Right lobe of liver (tissue), 6 donors: ENCODE results near the gene GMPPB. TPM values are rescaled to one million over a fixed set of nuclear protein-coding genes. Genes with fewer than 3 reads are reported as not detected.
"Not testable (repeated sequence)": the region's sequence is repeated elsewhere in the genome, so short reads cannot be mapped to it uniquely, and the experiment has no call there.

Experiments used
- ATAC-seq, 4 donors: fragments of 200-7000 bp; cut with Tn5 transposase; one replicate each; pipeline ENCODE4 v1.9.1; 2020; ENCODE audit warnings: mild to moderate bottlenecking in 4 of 4, moderate library complexity in 4 of 4
- DNase-seq, 3 donors: peaks; one replicate each; pipeline ENCODE4 v3.0.0-alpha.2; 2020
- H3K27ac ChIP-seq, 3 donors: fragments of 200-600 bp; one replicate each; pipeline ENCODE4 v1.8.0; 2022
- H3K27me3 ChIP-seq, 2 donors: fragments of 200-600 bp; one replicate each; pipeline ENCODE4 v1.8.0; 2022
- H3K36me3 ChIP-seq, 4 donors: fragments of 200-600 bp; sonication (generic) in 1 of 4; one replicate each; pipeline versions ENCODE4 v1.5.1 to v1.8.0; 2017 to 2022; ENCODE audit warnings: control low read depth in 1 of 4
- H3K4me1 ChIP-seq, 4 donors: fragments of 200-600 bp; sonication (generic) in 1 of 4; one replicate each; pipeline versions ENCODE4 v1.5.1 to v1.8.0; 2017 to 2022; ENCODE audit warnings: control low read depth in 1 of 4
- H3K4me3 ChIP-seq, 3 donors: fragments of 200-600 bp; one replicate each; pipeline ENCODE4 v1.8.0; 2022
- H3K9me3 ChIP-seq, 4 donors: fragments of 200-600 bp; sonication (generic) in 1 of 4; one replicate each; pipeline versions ENCODE4 v1.5.1 to v1.8.0; 2017 to 2022; ENCODE audit warnings: control low read depth in 1 of 4
- POLR2A ChIP-seq: fragments of 450-650 bp; IDR thresholded peaks from one replicate; pipeline ENCODE4 v1.6.1; 2017; ENCODE audit warnings: antibody characterized with exemption, mild to moderate bottlenecking
- WGBS: methylation state at CpG from one replicate; pipeline ENCODE4 v1.1.6; 2018; ENCODE audit warnings: low coverage, low lambda C conversion rate; ENCODE audit not compliant: insufficient coverage; ENCODE audit errors: missing lambda C conversion rate; 5-methylcytosine and 5-hydroxymethylcytosine counted together
- intact Hi-C, 2 donors: fragments of 100-400 bp; cut with DNase I; formaldehyde crosslinking; loops; one replicate each; pipeline versions ENCODE4 v1.11.2 to v1.14.1; 2022
- total RNA-seq, 6 experiments: library from RNA; depleted of rRNA in 2 of 6; stranded (reverse); fragments of >200 nt in 2 of 6; fragmentation: NEBNext Ultra II Directional in 3 of 6; extraction: Animal tissue kit (Norgen Biotek cat#: 25700) in 3 of 6; gene quantifications; one replicate each; pipeline versions ENCODE4 v1.1.0 to v1.2.4, GENCODE V29; 2016 to 2023
- TF ChIP-seq, protein P1 (sequence below), 4 donors: fragments of 200-600 bp in 3 of 4; fragments of 450-650 bp in 1 of 4; IDR thresholded peaks; one replicate each; pipeline versions ENCODE4 v1.5.1 to v1.8.0; 2016 to 2022; ENCODE audit warnings: antibody characterized with exemption in 4 of 4, mild to moderate bottlenecking in 2 of 4
- donor health status: DM: no; HTN: yes; CAD: no.
- donor health status: DM: no; HTN: no; CAD: no.
- donor health status: DM: no; HTN: no; CAD: no.
- donor health status: DM: no; HTN: yes; CAD: no.
- donor health status: DM: no; HTN: yes; CAD: no.

Gene GMPPB
- total RNA-seq, 6 experiments from 2014 or later: 12.2 to 34.2 (median 25.6) TPM

DNA sequence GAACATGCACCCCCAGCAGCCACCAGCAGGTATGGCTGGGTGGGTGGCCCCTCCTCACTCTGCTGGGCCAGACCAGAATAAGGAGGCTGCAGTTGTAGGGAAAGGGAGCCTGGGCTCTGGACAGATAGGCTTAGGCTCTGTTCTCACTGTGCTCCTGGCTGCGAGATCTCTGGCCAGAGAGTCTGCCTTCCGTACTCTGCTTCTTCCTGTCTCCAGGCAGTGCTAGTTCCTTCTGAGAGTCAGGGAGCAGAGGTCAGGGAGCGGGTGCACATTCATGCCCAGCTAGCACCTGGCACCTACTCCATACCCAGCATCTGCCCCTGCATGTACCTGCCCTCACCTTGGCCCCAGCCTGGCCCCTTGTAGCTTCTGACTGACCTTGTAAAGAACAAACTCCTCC is 32.3 kb downstream of the GMPPB start:
- H3K27ac ChIP-seq, H3K4me3 ChIP-seq, H3K9me3 ChIP-seq, H3K36me3 ChIP-seq, intact Hi-C loops, DNase-seq, ATAC-seq, H3K27me3 ChIP-seq: not testable (repeated sequence)
- no CpG with 5 or more reads among the region's 3 CpGs for WGBS
- H3K4me1 ChIP-seq: peaks cover 0 to 26% (median 0%) of the 10 kb centered on the region in 4 donors

DNA sequence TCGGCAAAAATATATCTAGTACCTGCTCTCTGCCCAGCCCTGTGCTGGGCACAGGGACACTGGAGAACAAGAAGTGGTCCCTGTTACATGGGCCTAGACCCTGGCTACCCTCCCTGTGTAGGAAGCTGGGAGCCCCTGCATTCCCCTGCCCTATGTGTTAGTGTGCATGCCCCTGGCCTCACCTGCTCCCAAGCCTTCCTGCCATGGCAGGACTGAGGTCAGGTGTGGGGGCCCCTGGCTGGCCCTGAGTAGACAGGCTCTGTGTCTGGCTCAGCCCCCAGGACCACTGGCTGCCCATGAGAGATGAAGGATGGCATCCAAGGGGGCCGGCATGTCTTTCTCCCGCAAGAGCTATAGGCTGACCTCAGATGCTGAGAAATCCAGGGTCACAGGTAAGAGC is 32.9 kb downstream of the GMPPB start:
- ATAC-seq, intact Hi-C loops, H3K27me3 ChIP-seq, H3K9me3 ChIP-seq, DNase-seq, H3K36me3 ChIP-seq, H3K27ac ChIP-seq, H3K4me3 ChIP-seq: not testable (repeated sequence)
- WGBS: 67% methylated on average over 1 of the region's 3 CpGs
- H3K4me1 ChIP-seq: peaks cover 0 to 26% (median 0%) of the 10 kb centered on the region in 4 donors

DNA sequence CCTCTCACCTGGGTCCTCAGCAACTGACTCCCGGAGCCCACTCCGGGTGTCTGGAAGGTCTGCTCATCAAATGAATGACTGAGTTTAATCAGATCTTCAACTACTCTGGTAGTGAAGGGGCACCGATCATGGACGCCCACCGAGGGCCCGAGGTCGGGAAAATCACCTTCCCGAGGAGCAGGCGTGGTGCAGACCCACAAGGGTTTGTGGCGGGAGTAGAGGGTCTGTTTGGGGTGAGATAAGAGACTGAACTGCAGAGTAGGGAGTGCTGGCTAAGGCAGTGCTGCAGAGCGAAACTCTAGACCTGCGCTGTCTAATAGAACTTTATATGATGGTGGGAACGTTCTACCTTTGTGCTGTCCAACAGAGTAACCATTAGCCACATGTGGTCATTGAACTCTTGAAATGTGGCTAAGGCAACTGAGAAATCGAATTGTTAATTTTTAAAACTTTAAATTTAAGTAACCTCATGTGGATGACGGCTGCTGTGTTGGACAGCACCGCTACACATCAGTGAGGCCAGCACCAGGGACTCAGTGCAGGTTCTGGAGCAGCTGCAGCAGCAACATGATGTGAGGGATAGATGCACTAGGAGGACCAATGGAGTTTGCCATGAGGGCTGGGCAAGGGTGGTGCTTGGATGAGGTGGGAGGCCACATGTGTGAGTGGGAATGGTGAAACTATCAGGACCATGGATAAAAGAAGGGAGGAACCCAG is 33.7 kb downstream of the GMPPB start:
- 9% methylated on average over 14 of the region's 16 CpGs for WGBS
- DNase-seq, intact Hi-C loops, ATAC-seq, H3K9me3 ChIP-seq, H3K36me3 ChIP-seq, H3K27me3 ChIP-seq: not testable (repeated sequence)
- Histone ChIP-seq H3K4me1 (peaks cover 0 to 26% (median 0%) of the 10 kb centered on the region in 4 donors), H3K4me3 (peak overlapping the region; percentile 99 to 100 (median 100)), H3K27ac (peak overlapping the region in 2 of 3 donors; percentile 88 to 91)

DNA sequence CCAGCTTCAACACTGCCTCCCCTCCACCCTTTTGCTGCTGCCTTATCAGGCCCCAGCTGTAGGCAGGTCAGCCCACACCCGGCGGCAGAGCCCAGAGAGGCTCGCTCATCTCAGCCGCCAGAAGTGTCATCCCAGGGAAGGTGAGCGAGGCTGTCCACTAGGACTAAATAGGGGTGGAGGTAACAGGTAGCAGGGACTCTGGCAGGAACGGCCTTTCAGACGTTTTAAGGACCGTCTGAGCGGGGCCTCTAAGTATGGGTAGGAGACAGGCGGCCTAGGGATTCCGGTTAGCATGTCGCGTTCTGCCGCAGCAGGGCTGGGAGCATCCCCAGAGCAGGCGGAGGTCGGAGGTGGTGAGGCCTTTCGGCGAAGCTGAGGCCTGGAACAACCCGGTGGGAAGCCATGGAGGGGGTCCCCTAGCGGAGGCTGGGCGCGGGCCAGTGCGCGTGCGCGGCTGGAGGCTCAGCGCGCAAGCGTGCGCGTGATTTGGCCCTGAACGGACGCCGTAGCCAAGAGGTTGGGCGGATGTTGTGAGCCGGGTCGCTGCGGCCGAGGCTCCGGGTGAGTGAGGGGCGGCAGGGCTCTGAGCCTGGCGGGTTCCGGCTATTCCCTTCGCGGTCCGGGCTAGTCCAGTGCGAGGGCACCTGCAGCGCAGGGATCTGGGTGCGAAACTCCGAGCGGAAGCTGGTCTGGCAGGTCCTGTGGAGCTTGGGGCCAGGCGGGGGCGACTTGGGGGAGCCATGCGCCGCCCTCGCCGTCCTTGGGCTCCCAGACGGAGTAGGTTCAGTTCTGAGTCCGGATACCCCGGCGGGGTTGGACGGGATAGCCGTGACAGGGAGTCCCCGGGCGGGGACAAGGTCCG is 34.5 kb downstream of the GMPPB start, which contains the start of the genes MST1 and RNF123:
TSS of gene MST1 (minus strand) at position 429 of the 862 bp plus-strand sequence. CDS start 783 bp downstream, outside the sequence.
TSS of gene RNF123 (plus strand) at position 512 of the 862 bp plus-strand sequence. CDS start 1,609 bp downstream, outside the sequence.
- ATAC-seq: peak; percentile 66 to 76 (median 72)
- peak; percentile 89 to 91 (median 90) for DNase-seq
- peak within 1 kb of the TSS; percentile 99 to 100 (median 100) for H3K4me3 ChIP-seq
- H3K36me3 ChIP-seq: peaks cover 0 to 7% (median 2%) of the 10 kb centered on the region in 4 donors
- WGBS: 0% methylated on average over 8 of the region's 66 CpGs
- H3K27ac ChIP-seq: peak within 1 kb of the TSS; percentile 88 to 97 (median 91)
- TF ChIP-seq POLR2A: no peak
- TF ChIP-seq, protein P1, sequence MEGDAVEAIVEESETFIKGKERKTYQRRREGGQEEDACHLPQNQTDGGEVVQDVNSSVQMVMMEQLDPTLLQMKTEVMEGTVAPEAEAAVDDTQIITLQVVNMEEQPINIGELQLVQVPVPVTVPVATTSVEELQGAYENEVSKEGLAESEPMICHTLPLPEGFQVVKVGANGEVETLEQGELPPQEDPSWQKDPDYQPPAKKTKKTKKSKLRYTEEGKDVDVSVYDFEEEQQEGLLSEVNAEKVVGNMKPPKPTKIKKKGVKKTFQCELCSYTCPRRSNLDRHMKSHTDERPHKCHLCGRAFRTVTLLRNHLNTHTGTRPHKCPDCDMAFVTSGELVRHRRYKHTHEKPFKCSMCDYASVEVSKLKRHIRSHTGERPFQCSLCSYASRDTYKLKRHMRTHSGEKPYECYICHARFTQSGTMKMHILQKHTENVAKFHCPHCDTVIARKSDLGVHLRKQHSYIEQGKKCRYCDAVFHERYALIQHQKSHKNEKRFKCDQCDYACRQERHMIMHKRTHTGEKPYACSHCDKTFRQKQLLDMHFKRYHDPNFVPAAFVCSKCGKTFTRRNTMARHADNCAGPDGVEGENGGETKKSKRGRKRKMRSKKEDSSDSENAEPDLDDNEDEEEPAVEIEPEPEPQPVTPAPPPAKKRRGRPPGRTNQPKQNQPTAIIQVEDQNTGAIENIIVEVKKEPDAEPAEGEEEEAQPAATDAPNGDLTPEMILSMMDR (IDR thresholded peaks at IDR 0.05): peak in 3 of 4 donors; percentile 16 to 22 (median 17)
- no peaks in the 10 kb centered on the region for H3K27me3 ChIP-seq
- H3K9me3 ChIP-seq: no peaks in the 10 kb centered on the region
- peaks cover 0 to 26% (median 0%) of the 10 kb centered on the region in 4 donors for H3K4me1 ChIP-seq
- intact Hi-C loops: no loop called here

DNA sequence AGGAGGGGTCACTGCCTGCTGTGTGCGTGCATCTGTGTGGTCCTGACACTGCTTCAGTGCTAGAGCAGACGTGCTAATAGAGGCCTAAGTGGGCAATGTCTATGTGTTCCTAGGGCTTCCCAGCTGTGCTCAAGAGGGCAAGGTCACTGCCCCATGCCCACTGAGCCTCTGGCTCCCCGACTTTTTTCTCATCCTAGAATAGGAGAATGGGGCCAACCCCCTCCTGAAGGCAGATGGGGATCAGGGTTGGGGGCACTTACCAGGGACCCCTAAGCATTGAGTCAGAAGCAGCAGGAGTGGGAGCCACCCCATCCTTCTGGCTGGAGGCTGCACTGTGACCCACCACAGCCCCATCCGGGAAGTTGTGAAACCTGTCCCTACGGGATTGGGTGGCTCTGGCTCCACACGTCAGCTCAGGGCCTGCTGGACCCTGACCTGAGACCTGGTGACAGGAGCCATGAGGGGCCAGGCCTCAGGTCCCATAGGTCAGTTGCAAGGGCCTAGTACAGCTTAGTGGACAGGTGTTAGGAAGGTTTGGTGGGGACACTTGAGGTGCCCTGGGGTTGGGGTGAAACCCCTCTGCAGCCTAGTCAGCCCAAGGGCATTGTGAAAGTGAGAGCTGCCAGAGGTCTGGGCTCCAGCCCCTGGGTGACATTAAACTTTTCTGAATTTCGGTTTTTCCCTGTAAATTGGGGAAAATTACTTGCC is 35.3 kb downstream of the GMPPB start:
- DNase-seq: peak; percentile 70 to 89 (median 88)
- H3K9me3 ChIP-seq, intact Hi-C loops, H3K27me3 ChIP-seq: not testable (repeated sequence)
- Histone ChIP-seq H3K36me3 (peaks cover 0 to 13% (median 4%) of the 10 kb centered on the region in 4 donors), H3K4me1 (peaks cover 0 to 26% (median 0%) of the 10 kb centered on the region in 4 donors), H3K4me3 (peak overlapping the region; percentile 99 to 100 (median 100)), H3K27ac (peak overlapping the region; percentile 88 to 97 (median 91))
- peak; percentile 83 to 89 (median 86) for ATAC-seq
- TF ChIP-seq POLR2A: peak; percentile 89
- WGBS: 20% methylated on average over 2 of the region's 7 CpGs

DNA sequence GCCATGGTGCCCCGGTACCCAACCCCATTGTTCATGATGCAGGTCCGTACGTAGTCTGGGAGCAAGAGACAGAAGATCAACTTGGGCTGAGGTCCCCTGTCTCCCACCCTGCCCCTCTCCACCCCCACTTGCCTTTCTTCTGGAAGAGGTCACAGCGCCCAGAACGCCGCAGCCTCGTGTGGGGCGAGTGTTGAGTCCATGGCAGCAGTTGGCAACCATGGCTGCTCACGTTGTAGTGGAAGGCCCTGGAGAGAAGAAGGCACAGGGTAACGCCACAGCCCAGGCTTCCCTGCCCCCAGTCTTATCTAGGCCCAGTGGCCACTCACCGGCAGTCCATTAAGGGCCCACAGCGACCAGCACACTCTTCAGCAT is 36.3 kb downstream of the GMPPB start:
- Histone ChIP-seq H3K4me1 (peaks cover 0 to 26% (median 0%) of the 10 kb centered on the region in 4 donors), H3K4me3 (peak overlapping the region; percentile 99 to 100 (median 100)), H3K36me3 (peaks cover 0 to 23% (median 12%) of the 10 kb centered on the region in 4 donors), H3K27ac (peak overlapping the region in 1 of 3 donors; percentile 91)
- ATAC-seq, H3K9me3 ChIP-seq, intact Hi-C loops, DNase-seq, H3K27me3 ChIP-seq: not testable (repeated sequence)
- no CpG with 5 or more reads among the region's 12 CpGs for WGBS

DNA sequence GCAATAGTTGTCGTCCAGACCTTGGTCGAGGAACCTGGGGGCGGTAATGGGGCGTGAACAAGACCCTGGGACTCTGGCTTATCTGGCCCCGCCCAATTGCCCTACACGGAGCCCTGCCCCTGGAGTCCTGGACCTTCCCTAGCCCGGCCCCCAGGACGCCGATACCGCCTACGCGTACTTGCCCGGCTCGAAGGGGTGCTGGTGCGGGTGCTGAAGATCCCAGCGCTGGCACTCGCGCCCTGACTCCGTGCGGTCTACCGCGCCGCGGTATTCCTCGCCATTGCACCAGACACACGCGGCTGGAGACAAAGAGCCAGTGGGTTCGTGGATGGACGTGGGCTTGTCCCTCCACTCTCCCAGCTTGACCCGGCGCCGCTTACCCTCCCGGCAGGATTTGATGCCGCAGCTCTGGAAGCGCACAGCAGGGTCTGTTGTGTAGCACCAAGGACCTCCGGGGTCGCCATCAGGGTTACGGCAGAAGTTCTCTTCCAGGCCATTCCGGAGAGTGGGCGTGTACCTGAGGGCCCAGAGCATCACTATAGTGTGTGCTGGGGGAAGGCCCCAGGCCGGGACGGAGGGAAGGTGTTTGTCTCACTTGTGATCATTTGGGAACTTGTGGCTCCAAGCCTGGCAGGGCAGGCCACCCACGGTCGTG is 36.9 kb downstream of the GMPPB start:
- intact Hi-C loops, H3K9me3 ChIP-seq, H3K27me3 ChIP-seq: not testable (repeated sequence)
- Histone ChIP-seq H3K36me3 (peaks cover 0 to 28% (median 13%) of the 10 kb centered on the region in 4 donors), H3K4me1 (peaks cover 0 to 26% (median 0%) of the 10 kb centered on the region in 4 donors), H3K4me3 (peak overlapping the region in 1 of 3 donors; percentile 100), H3K27ac (peak overlapping the region in 1 of 3 donors; percentile 91)
- DNase-seq (peak in 1 of 3 donors; percentile 64), ATAC-seq (peak in 3 of 4 donors; percentile 2 to 5 (median 3))
- 27% methylated on average over 3 of the region's 44 CpGs for WGBS

DNA sequence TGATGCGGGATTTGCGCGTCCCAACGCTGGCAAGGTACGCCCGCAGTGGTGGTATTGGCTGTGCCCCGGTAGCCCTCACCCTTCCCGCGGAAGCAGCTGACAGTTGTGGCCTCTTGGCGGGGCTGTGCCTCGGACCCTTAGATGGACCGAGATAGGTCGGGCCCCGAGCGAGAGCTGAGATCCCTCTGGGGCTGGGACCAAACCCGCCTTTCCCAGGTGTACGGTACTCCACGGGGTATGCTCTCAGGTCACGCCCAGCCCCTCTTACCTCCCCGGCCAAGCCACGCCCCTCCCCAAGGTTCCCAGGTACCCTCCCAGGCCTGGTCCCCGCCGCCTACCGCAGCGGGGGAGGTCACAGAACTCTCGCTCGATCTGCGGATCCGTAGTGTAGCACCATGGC is 37.4 kb downstream of the GMPPB start:
- Histone ChIP-seq H3K4me1 (peaks cover 0 to 23% (median 0%) of the 10 kb centered on the region in 4 donors), H3K36me3 (peaks cover 0 to 33% (median 13%) of the 10 kb centered on the region in 4 donors)
- ATAC-seq: peak in 1 of 4 donors; percentile 0
- H3K27ac ChIP-seq, H3K27me3 ChIP-seq, H3K9me3 ChIP-seq, intact Hi-C loops, H3K4me3 ChIP-seq: not testable (repeated sequence)
- peak in 1 of 3 donors; percentile 75 for DNase-seq
- 78% methylated on average over 14 of the region's 29 CpGs for WGBS

DNA sequence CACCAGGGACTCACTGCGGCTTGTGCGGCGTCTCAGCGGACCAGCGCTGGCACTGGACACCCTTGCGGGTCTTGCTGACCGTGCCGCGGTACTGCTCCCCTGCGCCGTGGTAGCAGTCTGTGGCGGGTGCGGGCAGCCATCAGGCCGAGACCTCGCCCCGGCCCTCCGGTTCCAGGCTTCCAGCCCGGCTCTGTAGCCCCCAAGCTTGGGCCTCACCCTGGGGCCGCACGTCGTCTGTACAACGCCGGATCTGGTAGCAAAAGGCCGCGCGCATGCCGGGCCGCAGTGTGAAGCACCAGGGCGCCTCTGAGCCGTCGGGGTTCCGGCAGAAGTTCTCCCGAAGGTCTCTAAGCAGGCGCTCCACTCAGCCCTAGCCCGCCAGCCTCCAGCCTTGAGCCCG is 37.9 kb downstream of the GMPPB start:
- DNase-seq, H3K27ac ChIP-seq, H3K27me3 ChIP-seq, H3K9me3 ChIP-seq, H3K4me3 ChIP-seq, ATAC-seq, intact Hi-C loops: not testable (repeated sequence)
- WGBS: no CpG with 5 or more reads among the region's 36 CpGs
- H3K4me1 ChIP-seq: peaks cover 0 to 18% (median 0%) of the 10 kb centered on the region in 4 donors
- peaks cover 0 to 37% (median 14%) of the 10 kb centered on the region in 4 donors for H3K36me3 ChIP-seq
